HG02885 (cell line): Measurements from ENCODE around the gene SPSB4.

Experiments used
- ATAC-seq: cut with Tn5 transposase; IDR thresholded peaks from one replicate; pipeline ENCODE4 v1.9.1; 2021; ENCODE audit warnings: mild to moderate bottlenecking; ENCODE audit not compliant: unreplicated experiment, poor library complexity

The SPSB4 gene

GRCh38 chr3:141148770-141149169 is 97.6 kb downstream of the SPSB4 start:
- no peak for ATAC-seq

DNA sequence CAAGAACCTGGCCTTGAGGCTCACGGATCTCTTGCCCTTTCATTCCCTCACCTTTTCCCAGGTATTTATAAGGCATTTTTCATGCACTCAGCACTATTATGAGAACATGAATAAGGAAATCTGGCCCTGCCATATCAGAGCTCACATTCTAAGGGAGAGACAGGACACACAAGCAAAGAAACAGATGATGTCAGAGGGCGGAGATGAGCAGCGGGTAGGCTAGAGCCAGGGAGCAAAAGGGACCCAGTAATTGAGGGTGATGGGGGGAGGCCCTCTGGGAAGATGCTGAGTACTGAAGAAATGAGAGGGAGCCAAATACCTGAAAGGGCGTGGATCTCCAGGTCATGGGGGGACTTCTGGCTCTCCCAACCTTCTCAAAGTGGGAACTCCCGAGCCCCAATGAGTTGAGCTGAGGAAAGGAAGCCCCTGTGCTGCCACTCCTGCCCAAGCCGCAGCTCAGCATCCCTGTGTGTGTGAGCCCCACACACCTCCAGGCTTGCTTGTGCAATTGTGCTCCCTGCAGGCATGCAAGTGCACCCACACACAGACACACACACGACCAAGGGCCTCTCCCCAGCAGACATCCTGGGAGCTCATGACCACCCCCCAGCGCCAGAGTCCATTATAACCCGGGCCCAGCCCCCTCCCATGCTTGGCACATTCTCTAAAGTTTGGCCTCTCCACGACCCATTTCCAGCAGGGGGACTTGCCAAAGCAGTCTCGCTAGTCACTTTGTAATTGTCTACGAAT is 99.1 kb downstream of the SPSB4 start:
- ATAC-seq: no peak

GRCh38 chr3:141150931-141151330 is 99.8 kb downstream of the SPSB4 start:
- ATAC-seq: no peak

GRCh38 chr3:141151439-141151838 is 100.3 kb downstream of the SPSB4 start:
- ATAC-seq: no peak

DNA sequence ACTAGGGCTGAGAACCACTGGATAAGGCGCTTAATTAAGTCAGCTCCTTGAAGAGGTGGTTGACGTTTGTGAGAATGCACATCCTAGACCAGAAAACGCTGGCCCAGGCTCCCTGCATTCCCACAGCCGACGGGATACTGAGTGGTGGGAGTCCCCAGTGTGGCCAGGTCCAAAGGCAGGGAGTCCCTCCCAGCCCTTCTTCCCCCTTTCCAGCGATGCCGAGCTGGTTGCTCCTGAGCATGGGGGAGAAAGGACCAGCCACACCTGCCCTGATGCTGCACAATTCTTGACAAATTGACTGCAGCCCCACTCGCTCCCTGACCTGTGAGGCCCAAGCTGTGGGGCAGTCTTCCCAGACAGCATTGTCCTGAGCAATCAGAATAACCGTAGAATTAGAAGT is 101.0 kb downstream of the SPSB4 start:
- ATAC-seq: no peak

DNA sequence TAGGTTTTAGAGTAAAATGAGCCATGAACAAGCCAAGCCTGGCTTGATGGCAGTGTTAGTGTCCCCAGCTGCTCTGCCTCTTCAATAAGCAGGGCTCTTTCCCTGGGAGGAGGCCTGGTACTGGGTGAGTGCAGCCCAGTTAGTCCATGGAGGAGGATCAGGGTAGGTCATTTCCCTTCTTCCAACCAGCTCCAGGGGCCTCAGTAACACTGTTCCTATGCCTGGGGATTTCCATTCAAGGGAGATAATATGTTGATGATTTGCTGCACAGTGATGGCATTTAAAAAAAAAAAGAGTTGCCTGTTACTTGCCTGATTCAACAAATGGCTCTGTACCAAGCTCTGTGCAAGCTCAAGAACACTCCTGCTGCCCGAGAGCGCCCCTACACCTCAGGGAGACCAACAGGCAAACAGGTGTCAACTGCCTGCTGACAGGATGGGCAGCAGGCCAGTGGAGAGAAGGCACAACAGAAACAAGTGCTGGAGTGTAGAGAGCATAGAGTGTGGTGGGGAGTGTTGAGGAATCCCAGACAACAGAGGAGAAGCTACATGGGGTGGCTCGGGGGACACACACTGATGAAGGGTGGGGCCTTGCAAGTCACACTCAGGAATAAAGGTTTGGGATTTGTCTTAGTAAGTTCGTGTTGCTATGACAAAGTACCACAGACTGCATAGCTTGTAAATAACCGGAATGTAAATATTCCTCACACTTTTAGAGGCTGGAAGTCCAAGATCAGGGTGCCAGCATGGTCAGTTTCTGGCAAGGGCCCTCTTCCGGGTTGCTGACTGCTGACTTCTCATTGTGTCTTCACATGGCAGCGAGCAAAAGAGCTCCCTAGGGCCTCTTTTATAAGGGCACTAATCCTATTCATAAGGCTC is 101.9 kb downstream of the SPSB4 start:
- no peak for ATAC-seq

DNA sequence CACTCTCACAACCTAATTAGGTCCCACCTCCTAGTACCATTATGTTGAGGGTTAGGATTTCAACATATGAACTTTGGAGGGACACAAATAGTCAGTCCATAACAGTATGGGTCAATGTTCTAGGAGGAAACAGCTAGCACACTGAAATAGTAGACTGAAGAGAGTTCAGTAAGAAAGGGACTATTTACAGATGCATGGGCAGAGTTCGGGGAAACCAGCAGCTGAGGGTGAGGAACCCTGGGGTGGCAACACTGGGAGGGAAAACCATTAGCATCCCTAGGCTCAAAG is 102.5 kb downstream of the SPSB4 start:
- ATAC-seq: no peak

- ATAC-seq: no peak
Measured at GRCh38 chr3:141164852-141165251, 113.7 kb downstream of the SPSB4 start.

GRCh38 chr3:141167681-141168080 is 116.5 kb downstream of the SPSB4 start:
- no peak for ATAC-seq

GRCh38 chr3:141170678-141171295 is 119.6 kb downstream of the SPSB4 start:
- no peak for ATAC-seq

- no peak for ATAC-seq
Measured at GRCh38 chr3:141174674-141175073, 123.5 kb downstream of the SPSB4 start.

- ATAC-seq: no peak
Measured at GRCh38 chr3:141176775-141177174, 125.6 kb downstream of the SPSB4 start.

- ATAC-seq: no peak
Measured at GRCh38 chr3:141178026-141178425, 126.9 kb downstream of the SPSB4 start.

DNA sequence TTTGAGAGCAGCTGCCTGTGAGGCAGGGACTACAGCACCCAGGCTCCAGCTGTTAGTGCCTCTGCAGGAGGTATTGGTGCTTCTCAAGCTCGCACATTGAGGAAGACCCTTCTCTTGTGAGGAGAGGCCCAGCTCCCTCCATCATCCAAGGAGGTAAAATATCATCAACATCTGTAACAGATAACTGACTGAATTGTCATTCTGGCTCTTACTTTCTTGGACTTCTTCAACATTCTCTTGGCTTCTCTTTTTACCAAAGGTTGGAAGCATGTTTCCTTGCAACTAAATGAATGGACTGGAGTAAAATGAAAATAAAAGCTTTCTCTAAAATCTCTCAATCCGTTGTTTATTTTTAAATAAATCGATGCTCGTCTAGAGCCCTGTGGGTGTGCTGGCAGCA is 127.4 kb downstream of the SPSB4 start:
- no peak for ATAC-seq

DNA sequence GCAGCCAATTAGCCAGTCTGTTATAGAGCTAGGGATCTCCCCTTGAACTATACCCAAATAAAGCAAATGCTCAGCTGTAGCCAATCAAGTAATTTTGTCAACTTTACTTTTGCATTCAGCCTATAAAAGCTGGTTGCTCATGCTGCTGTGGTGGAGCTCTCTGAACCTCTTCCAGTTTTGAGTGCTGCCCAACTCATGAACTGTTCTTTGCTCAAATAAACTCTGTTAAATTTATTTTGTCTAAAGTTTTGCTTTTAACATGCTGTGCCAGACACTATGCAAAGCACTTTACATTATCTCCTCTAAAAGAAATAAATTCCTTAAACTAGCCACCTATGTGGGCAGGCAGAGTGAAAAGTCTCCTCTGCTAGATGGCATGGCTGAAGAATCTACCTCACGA is 128.8 kb downstream of the SPSB4 start:
- ATAC-seq: no peak

GRCh38 chr3:141181196-141181595 is 130.0 kb downstream of the SPSB4 start:
- no peak for ATAC-seq

DNA sequence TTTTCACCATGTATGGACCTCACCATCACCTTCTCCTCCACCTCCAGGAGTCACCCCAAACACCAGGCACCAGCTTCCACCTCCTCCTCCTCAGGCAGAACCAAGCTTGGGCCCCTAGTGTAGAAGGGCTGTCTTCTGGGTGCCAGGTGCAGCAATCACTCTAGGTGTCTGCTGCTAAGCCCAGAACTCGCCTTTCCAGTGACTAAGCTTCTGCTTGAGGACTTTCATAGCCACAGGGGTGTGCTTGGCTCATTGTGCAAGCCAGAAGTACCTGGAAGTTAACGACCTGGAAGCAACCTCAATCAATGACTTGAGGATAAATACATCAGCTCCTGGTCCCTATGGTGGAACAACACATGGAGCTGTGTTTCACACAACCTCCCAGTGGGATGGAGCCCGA is 130.7 kb downstream of the SPSB4 start:
- ATAC-seq: no peak

GRCh38 chr3:141183606-141184005 is 132.5 kb downstream of the SPSB4 start:
- no peak for ATAC-seq

GRCh38 chr3:141184430-141184829 is 133.3 kb downstream of the SPSB4 start:
- no peak for ATAC-seq

DNA sequence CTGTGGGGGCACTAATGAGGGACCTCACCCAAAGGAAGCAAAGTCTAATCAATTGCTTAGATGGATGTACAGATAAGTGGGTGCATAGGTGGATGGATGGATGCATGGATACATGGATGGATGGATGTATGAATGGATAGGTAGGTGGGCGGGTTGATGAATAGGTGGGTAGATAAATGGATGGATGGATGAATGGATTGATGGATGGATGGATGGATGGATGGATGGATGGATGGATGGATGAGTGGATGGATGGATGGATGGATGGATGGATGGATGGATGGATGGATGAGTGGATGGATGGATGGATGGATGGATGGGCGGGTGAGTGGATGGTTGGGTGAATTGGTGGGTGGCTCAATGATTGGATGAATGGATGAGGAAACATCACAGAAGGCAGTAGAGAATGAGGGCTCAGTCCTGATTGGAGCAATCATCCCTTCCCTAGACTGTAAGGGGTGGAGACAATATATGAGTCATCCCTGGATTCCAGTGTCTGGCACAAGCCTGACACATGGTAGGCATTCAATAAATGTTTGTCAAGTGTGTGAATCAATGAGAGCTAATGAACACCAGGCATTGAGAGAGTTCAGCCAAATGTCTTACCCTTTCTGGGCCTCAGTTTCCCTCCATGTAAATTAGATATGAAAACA is 140.1 kb downstream of the SPSB4 start:
- no peak for ATAC-seq

DNA sequence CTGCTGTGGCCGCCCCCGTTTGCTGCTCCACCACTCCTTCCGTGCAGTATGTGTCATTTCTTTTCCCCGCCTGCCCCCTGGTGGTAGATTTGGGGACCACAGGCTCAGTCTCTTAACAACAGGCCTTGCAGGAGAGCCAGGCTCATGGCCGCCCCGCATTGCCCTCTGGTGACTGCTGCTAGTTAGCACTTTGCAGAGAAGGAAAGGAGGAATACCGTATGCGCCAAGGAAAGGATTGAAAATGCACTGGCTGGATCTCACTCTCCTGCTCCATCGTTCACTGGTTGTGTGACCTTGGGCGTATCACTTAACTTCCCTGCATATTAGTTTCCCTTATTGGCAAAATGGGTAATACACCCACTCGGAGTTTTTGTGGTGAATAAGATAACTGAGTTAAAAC is 141.2 kb downstream of the SPSB4 start:
- peak; percentile 100 for ATAC-seq
